Left renal pelvis (tissue), 4 donors: Measurements from ENCODE around the gene HOXD8. TPM values are rescaled to one million over a fixed set of nuclear protein-coding genes. Genes with fewer than 3 reads are reported as not detected.

ENCODE experiments used
- DNase-seq, 4 donors: peaks; one replicate each; pipeline ENCODE4 v3.0.0-alpha.2; 2013; ENCODE audit warnings: low read depth in 4 of 4, low spot score in 3 of 4
- polyA plus RNA-seq, 4 donors: library from polyadenylated mRNA; unstranded; fragments of 120-200 nt; gene quantifications; one replicate each; pipeline ENCODE4 v1.2.1, GENCODE V29; 2013; ENCODE audit not compliant: insufficient read length in 4 of 4

Gene HOXD8
- polyA plus RNA-seq, result 100 to 1,000 TPM in 3 of 4 donors, 10 to 100 TPM in 1; 42.2 to 245 (median 180) TPM

DNA sequence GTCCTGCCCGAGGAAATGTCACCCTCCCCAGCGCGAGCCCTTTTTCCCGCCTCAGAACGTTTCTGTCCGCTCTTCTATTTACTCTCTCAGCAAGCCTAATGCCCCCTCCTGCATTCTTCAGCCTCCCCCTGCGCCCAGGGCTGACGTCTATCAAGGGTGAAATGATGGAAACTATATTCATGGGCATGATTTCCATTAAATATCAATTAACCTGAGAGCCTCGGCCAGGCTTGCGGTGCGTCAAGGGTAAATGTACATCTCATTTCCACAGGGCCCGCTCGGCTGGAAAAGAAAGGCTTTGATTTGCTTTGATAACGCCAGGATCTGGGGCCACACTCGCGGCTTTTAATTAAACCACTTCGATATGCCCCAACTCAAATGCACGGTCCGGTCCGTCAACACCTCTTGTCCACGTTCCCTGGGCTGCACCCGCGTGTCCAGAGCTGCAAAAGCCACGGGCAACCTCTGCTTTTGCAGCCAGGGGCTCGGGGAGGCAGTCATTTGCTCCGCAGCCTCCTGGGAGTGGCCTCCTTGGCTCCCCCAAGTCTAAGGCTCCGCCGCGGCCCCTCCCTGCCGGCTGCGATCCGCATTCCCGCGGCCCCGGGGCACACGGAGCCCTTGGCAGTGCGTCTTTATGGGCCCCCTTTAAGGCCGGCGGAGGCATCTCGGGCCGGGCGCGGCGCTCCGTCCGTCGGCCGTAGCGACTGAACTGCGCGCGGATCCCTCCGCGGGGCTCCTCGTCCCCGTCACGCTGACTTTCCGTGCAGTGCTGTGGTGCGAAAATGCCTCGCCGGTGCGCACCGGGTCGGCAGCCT lies at the start of gene HOXD8:
Gene HOXD8 (plus strand): TSS at position 724 of the 815 bp plus-strand sequence. CDS start 662 bp downstream, outside the sequence.
- no peak for DNase-seq

DNA sequence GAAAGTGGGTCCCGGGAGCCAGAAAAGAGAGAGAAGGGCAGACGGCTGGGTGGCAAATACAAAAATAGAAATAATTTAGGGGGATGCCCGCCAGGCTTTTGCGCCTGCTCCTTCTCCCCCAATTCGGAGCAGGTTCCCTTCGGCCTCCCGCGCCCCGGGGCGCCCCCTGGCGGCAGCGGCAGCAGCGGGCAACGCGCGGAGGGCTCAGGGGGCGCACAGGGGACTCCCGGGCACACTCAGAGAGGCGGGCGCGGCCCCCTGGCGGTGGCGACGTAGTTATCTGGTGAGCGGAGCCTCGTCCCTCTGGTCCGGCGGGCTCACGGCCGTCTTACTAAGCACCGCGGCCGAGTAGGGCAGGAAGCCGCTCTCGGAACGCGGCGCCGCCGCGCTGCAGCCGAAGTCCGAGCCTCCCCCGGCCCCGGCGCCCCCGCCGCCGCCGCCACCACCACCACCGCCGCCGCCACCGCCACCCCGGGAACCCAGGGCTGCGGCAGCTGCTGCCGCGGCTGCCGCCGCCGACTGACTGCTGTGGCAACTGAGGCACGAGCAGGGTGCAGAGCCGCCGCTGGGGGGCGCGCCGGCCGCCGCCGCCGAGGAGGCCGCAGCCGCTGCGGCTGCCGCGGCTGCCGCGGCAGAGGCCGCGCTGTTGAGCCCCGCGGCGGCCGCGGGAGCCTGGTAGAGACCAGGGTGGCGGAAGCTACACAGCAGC lies 49.5 kb upstream of the HOXD8 start:
- no peak for DNase-seq

DNA sequence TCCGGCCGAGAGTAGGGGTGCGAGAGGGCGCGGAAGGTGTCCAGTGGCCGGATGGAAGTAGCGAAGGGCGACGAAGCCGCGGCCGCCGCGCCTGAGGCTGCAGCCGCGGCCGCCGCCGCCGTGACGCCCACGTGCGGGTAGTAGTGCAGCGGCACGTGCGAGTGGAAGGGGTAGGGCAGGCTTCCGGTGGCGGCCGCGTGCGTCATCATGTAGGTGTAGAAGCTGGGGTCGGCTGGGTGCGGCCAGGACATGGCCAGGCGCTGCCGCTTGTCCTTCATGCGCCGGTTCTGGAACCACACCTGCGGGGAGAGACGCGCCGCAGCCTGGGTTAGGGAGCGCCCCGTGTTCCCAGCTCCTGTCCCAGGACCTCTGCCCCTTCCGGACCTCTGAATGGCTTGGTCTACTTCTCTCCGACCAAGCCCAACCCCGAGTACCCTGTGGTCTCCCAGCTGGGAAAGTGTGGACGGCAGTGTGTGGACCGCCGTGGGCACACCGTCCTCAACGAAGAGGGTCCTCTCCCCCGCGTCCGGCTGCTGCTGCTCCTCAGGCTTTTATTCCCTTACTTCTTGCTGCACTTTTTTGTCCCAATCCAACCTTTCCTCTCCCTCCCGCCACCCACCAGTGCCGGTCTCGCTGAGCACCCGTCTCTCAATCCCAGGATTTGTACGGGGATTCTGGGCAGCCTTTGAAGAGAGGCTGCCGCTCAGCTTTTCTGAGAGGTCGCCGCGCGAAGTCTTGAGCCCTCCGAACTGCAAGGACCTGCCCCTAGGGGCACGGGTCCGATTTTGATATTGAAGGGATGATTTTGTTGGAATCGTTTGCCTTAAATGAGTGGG lies 48.7 kb upstream of the HOXD8 start:
- no peak for DNase-seq

DNA sequence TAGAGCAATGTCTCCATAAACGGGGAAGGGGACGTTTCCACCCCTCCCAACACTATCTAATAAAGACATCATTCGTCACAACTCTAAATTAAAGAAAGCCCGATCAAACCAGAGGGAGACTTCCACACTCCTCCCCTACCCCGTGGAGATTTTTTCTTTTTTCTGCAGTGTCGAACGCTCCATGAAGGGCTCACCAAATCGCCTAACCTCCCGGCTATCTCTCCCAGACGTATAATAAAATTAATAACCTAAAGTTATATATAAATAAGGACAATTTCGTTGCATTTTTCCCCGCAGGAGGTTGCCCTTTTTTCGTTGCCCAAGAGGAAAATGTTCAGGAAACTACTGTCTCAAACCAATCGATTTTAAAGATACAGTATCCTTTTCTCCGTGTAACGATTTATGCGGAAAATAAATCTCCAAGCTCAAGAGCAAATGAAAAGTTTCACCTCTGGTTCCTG lies 48.1 kb upstream of the HOXD8 start:
- DNase-seq, result no peak

DNA sequence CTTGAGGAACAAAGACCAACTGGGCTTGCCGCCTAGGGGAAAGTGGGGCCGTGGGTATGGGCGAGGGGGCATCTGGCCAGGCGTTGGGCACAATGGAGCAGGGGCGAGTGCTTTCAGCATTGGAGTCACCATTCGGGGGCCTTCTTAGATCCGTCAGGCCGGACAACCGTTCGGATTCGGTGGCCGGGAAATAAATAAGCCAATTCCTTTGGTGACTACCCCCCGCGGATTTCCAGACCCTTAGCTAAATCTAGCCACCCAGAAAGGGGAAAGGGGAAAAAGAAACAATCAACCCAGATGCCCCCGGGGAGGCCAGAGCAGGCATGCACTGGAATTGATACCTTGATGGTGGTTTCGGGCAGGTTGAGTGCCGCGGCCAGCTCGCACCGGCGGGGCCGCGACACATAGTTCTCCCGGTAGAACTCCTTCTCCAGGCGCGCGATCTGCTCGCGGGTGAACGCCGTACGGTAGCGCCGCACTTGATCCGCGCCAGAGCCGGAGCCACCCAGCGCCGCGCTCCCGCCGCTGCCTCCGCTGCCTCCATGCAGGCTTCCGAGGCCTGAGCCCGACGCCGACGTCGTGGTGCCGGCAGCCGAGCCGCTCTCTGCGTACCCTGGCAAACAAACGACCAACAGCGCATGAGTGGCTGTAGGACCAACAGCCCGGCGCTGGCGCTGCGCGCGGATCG lies 47.5 kb upstream of the HOXD8 start:
- DNase-seq, result no peak

DNA sequence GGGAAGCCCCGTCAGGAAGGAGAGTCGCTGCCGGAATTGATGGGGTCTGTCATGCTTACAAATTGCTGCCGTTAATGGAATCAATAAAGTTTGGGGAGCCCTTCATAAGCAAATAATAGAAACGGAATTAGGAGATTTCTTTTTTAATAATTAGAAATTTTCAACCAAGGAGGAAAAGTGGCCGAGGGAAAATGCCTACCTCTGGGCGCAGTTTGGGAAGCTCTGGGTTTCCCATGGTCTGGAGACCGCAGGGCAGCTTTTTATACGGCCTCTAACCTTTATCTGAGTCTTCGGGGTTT lies 47.0 kb upstream of the HOXD8 start:
- no peak for DNase-seq

DNA sequence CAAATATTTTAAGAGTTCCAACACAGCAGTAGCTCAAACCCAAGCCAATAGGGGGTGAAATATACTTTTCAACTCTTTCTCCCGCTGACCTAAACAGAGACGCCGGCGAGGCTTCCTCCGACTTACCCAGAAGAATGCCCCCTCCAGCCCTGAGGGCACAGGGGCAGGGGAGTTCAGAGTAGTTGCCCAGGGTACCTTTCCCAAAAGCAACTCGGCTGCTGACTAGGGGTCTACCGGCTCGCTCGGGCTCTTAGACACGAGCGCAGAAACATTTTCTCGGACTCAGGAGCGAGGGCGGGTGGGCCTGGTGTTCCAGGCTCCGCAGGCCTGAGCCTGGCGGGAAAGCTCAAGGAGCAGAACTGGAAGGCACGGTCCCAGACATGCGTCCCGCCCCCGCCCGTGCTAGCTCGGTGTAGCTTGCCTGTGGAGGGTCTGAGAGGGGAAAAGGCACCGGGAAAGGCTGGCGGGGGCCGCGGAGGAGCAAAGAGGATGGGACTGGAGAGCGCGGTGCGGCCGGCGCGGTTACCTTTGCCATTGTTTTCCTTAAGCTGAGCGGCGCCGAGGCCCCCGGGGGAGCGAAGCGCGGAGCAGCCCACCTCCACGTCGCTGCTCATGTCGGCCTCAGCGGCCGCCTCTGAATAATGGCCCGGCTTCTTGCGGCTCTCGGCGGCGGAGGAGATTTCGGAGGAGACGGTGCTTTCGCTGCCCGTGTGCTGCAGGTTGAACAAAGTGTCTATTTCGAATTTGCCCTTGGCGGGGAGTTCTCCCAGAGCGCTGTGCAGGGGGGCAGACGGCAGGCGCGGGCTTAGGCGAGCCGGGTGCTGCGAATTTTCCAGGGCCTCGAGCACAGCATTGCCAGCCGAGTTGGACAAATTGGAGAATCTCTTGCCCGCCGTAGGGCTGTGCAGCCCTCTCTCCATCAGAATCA lies 46.4 kb upstream of the HOXD8 start:
- DNase-seq, result no peak

DNA sequence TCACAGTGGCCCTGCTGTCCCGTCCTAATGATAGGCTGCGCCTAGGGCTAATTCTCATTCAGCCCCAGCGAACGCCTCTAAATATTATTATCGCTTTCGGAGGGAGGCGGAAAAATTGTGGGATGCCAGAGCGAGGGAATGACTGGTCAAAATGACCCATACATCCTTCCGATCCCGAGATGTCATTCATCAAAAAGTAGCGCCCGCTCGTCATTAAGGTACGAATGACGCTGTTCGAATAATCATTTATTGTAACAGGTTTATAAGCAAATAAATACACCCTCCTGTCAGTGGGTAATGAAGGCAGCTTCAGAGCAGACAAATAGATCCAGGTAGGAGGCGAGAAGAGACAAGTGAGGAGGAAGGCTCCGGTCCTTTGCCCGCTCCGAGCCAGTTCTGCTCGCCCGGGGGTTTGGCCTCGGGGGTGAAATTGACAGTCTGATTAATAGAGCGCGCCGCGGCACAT lies 45.7 kb upstream of the HOXD8 start, which contains the start of gene EVX2:
Gene EVX2 (minus strand): TSS at position 167 of the 466 bp plus-strand sequence. CDS start 186 bp downstream, outside the sequence.
- DNase-seq, result no peak

DNA sequence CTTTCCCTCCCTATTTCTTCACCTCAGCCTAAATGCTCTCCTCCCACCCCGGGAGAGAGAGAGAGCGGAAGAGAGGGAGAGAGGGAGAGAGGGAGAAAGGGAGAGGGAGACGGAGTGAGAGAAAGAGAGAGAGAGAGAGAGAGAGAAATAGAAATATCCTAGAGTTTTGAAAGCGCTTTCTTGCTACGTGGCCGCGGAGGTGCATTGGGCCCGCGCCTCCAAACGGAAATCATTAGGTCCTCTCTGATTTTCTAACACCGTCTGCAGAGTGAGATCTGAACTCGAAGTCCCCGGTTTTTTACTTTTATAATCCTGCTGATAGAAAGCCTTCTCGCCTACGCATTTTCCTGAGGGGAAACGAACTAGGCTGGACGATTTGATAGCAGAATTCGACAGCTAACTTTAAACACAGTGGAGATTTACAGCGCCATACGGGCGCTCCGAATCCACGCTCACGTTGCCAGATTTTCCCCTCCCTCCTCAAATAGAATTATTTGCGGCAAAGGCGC lies 44.8 kb upstream of the HOXD8 start:
- DNase-seq, result no peak

DNA sequence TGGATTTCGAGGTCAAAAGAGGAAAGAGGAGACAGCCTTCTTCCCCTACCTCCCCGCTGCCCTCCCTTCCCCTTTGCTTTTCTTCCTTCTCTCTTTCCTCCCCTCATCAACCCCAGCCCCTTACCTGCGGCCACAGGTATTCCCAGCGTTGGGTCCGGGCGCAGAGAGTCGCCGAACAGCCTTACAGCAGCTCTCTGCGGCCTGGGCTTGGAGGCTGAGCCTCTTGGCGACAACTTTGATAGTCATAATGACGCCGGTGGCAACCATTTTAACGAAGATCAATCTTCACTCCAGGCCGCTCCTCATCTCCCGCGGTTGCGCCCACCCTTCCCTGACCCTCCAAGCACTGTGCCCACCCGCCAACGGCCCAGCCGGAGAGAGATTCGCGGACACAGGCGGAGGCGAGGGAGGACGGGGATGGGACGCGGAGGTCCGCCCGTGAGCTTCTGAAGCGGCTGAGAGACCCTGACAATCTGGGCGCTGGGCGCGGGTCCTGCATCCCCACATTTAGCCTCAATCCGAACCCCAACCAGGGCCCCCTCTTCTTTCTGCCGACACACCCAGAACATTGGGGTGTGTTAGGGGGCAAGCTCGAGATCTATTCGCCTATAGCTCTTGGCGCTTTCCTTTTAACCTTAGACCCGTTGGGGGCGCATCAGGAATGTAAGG lies 44.3 kb upstream of the HOXD8 start:
- DNase-seq, result no peak

DNA sequence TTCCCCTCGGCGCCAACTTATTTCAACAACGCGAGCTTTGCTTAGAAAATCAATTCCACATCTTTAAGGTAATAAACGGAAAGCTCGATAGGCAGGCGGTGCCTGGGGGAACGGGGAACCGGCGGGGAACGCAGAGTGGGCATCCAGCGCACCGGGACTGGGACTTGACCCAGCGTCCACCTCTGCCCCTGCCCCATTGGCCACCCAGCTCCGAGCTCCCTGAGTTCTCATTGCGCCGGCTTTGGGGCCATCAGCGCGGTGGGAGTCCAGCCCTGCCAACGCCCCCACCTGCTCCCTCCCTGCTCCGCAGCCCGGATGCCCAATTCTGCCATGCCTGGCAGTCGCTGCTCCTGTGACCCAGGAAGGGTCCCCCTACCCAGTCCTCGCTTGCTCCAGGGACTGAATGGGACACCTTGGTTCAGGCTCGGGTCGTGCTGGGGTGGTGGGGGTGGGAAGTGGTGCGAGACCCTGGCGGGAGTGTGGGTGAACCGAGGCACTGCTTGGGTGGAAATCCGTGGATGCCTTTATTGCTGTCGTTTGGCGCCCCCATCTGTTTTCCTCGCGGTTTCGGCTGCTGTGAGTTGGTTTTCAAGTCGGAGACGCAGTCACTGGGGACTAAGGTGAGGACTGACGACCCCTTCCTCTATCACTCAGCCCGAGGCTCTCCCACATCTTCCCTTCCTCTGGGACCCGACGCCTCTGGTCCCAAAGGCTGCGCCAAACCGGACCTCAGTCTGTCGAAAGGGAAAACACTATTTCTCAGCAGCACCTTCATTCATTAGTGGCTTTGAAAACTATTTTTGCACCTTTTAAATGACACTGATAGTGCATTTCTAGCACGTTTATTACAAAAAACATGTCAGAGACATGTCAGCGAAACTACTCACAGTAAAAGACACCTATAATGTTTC lies 43.4 kb upstream of the HOXD8 start:
- no peak for DNase-seq

DNA sequence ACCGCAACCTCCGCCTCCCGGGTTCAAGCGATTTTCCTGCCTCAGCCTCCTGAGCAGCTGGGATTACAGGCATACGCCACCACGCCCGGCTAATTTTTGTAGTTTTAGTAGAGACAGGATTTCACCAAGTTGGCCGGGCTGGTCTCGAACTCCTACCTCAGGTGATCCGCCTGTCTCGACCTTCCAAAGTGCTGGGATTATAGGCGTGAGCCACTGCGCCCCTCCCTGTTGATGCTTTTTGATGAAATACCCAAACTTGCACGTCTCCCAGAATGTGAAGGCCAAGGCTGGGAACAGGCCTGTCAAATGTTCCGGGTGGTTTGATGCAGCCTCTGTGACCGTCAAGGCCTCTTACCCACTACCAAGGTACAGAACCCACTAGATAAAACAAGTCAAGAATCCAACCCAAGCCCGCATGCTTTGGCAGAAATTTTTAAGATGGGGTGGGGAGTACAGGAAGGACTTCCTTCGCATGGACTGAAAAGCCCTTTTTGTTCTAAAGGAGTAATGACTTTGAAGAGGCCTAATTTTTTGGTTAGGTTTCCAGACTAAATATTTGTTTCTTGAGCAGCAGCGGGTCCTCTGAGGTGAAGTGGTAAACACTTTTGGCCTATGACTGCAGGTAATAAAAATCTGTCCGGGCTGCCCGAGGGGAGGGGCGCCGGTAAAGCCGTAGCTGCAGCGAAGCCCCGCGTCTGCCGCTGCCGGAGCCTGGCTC lies 42.0 kb upstream of the HOXD8 start:
- DNase-seq, result no peak

DNA sequence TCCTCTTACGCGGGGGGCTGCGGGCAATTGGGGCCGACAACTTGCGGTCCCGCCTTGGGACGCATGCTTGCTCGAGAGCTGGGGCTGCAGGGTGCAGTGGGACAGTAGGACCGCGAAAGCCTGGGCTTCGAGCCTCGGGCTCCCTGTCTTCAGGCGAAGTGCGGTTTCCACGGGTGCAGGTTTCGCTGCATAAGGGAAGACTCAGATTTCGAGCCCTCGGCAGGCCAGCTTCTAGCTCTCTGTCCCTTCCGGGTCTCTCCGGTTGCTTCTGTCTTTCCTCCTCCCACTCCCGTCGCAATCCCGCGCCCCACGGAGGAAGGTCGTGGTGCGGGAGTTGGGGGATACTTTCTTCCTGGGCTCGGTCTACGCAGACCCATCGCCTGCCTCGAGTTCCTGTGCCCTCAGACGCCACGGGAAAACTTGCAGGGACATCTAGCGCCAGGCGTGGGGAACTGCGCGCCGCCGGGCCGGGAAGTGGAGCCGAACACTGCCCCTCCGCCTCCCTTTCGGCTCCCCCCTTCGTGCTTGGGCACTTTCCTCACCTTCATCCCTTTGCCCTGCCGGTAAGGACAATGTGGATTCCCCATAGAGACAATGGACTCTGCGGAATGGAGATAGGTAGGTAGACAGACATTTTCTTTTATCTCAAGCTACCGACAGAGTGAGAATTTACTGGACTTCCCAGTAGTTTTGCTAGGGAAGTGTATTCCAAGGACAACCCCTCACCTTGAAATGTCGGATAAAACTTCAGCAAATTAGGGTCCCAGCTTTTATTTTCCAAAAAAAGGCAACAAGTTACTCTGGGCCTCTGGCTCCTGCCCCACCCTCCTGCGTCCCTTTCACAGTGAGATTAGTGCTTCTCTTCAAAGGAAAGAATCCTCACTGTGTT lies 41.2 kb upstream of the HOXD8 start:
- DNase-seq, result no peak

DNA sequence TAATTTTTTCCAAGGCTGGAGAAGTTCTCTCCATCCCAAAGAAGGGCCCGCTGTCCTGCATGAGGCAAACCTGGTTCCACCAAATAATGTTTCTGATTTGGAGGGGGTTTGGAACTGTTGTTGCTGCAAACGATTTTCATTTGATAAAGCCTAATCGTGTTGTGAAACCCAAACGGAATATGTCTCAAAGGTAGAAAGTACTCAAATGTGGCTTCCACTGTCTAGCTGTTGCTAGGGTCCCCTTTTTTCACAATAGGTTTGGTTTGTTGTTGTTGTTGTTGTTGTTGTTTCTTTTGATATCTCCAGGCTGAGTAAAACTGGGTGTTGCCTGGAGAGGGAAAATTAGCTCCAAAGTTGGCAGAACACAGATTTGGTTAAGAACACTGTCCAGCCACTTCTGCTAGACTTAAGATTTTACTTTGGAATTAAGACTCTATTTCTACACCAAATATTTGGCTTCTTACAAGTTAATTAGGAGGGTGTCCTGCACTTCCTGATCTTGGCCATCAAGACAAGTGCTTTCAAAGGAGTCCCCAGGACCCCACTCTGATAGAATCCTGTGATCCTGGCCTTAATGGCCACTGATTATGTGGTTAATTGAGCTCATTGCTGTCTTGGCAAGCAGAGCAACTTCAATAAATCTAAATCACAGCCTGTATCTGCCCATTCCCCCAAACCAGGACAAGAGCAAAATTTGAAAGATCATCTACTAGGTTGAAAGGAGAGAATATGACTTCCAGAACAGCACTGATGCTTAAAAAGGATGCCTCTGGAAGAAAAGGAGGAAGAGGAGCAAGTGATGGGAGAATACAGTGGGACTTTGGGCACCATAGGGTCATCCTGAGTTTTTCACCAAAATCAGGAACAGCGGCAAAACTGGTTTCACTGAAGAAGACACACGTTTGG lies 40.3 kb upstream of the HOXD8 start:
- DNase-seq, result no peak
